GM12864 (cell line): ENCODE data around the gene TEX51.

ENCODE experiments used
- DNase-seq: peaks from one replicate; pipeline ENCODE4 v3.0.0-alpha.2; 2011; ENCODE audit warnings: low read depth
- H3K4me3 ChIP-seq: 2 replicates; pipeline ENCODE4 v1.5.1; 2011; ENCODE audit warnings: mild to moderate bottlenecking, low read depth, low read length, control low read depth
- CTCF ChIP-seq: IDR thresholded peaks from 2 replicates; pipeline ENCODE4 v1.5.1; 2011; ENCODE audit warnings: low read depth, mild to moderate bottlenecking, moderate library complexity, low read length, control low read depth, inconsistent platforms; ENCODE audit errors: missing control alignments

The TEX51 gene

DNA sequence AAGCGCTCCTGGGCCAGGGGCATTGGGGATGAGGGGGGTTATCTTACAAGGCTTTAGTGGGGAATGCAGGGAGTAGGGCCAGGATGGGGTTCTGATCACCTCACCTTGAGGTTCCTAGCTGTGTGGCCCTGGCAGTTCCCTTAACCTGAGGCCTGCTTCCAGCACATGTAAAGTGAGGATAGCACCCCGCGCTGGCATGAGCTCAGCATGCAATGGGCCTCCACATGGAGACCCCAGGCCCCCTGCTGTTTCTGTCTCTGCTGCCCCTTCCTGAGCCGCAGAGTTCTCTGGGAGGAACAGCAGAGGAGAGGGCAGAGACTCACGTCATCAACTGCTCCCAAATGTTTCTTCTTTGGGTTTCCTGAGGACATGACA lies 8.6 kb upstream of the TEX51 start:
- no peak for TF ChIP-seq CTCF
- no peak overlapping the region for H3K4me3 ChIP-seq
- no peak for DNase-seq

DNA sequence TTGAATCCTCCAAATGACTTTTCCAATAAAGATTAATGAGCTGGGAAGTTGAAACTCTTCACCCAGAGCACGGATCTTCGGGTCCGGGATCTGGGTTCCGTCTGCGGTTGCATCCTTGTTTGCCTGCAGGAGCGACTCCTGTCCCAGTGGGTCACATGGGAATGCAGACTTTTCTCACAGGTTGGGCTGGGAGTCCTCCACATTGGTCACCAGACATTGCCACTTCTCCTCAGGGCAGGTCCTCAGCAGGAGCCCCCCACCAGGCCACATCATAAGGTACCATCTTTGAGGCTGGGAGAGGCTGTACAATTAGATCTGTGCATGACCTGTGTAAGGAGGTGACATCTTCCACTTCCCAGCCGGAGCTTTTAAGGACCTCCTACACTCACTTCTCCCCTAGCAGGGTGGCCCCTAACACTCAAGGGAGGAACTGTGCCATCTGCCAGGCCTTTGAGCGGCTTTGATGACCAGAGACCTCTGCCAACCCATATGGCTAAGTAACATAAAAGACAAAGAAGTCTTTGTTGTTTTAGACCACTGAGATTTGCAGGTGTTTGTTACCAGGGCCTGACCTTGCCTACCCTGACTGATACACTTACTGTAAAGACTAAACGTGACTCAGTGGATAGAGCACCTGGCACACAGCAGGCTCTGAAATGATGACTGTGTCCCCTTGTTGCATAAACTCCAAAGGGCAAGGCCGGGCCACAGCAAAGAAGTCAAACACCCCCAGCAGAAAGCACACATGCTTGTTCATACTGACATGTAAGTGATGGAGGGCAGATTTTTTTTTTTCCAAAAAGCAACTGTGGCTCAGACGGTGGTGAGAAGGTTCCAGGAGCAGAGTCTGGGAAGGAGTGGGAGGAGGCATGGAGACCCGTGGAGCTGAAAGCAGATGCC lies 7.9 kb upstream of the TEX51 start:
- TF ChIP-seq CTCF, result no peak
- no peak for DNase-seq

GRCh38 chr2:126891681-126892500 lies 6.8 kb upstream of the TEX51 start:
- H3K4me3 ChIP-seq, result no peak overlapping the region
- no peak for DNase-seq
- no peak for TF ChIP-seq CTCF

More for the DNA sequence above, 7.9 kb upstream of the TEX51 start:
- no peak overlapping the region for H3K4me3 ChIP-seq

- TF ChIP-seq CTCF, result no peak
- DNase-seq, result no peak
- H3K4me3 ChIP-seq, result no peak overlapping the region
Observed at GRCh38 chr2:126893153-126893552, 5.5 kb upstream of the TEX51 start.

DNA sequence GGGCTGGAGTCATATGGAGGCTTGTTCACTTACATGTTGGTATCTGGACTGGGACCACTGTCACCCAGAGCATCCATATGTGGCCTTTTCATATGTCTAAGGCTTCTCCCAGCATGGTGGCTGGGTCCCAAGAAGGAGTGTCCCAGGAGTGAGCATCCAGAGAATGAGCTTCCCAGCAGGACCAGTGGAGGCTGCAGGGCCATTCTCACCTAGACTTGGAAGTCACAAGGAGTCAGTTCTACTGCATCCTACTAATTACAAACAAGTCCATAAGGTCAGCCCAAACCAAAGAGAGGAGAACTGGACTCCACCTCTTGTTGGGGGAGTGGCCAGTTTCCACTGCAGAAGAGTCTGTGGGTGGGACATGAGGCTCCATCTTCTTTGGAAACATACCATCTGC lies 5.1 kb upstream of the TEX51 start:
- H3K4me3 ChIP-seq, result no peak overlapping the region
- no peak for DNase-seq
- TF ChIP-seq CTCF, result no peak

GRCh38 chr2:126894082-126894481 lies 4.6 kb upstream of the TEX51 start:
- H3K4me3 ChIP-seq, result no peak overlapping the region
- no peak for TF ChIP-seq CTCF
- DNase-seq, result no peak
